ENCODE measurements around the gene NANOS1.

The NANOS1 gene

DNA sequence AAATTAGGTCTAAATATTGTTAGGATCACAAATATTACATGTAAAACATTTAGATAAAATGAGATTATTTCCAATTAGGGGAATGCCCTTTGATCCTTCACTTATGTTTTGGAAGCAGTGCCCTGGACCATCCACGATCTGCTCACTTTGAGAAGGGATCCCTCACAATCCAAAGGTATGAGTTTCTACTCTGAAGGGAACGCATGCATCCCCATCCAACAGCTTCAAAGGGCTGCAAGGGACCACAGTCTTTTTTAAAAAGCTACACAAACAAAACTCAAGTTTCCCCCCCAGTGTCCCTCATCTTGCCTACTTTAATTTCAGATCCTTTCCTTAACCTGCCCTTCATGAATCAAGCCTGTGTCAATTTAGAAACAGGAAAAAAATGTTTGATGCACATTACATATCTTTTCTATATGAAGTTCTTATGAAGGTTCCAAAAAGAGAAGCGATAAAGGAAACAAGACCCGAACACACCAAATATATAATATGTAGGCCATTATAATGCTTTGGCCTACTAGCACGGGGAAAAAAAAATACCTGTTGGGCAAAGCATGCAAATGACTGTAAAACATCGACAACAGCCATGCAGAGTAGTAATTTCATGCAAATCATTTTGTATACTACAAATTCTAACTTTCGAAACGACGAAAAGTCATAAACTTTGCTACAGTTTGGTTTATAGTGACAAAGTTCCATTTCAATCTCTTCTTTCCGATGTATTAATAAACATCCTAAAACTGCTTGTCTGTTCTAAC is 49.1 kb downstream of the NANOS1 start:
- peaks cover 5% of the 10 kb centered on the region for H3K4me1 ChIP-seq (ENCODE audit: control insufficient read depth, insufficient read depth, low read length)
- no peaks in the 10 kb centered on the region for H3K27me3 ChIP-seq (ENCODE audit: control insufficient read depth, insufficient read depth, low read length)
- H3K9ac ChIP-seq (ENCODE audit: low read length) = peak overlapping the region; percentile 99
- no peaks in the 10 kb centered on the region for H3K36me3 ChIP-seq (ENCODE audit: control insufficient read depth, insufficient read depth, low read length)
- no peaks in the 10 kb centered on the region for H3K9me3 ChIP-seq (ENCODE audit: control insufficient read depth, low read length)
- H3K4me3 ChIP-seq (ENCODE audit: low read length) = peak overlapping the region; percentile 70

GRCh38 chr10:119079599-119080520 is 50.3 kb downstream of the NANOS1 start:
- H3K4me3 ChIP-seq (ENCODE audit: low read length) = peak overlapping the region; percentile 70
- peaks cover 10% of the 10 kb centered on the region for H3K4me1 ChIP-seq (ENCODE audit: control insufficient read depth, insufficient read depth, low read length)
- H3K27me3 ChIP-seq (ENCODE audit: control insufficient read depth, insufficient read depth, low read length) = no peaks in the 10 kb centered on the region
- peak overlapping the region; percentile 99 for H3K9ac ChIP-seq (ENCODE audit: low read length)
- H3K9me3 ChIP-seq (ENCODE audit: control insufficient read depth, low read length) = no peaks in the 10 kb centered on the region
- H3K36me3 ChIP-seq (ENCODE audit: control insufficient read depth, insufficient read depth, low read length) = no peaks in the 10 kb centered on the region

GRCh38 chr10:119080521-119081259 is 51.2 kb downstream of the NANOS1 start, which contains the start of gene EIF3A:
Gene EIF3A, minus strand, starts transcription at chr10:119080817. Its CDS starts 141 bp downstream, at chr10:119080676.
- H3K9ac ChIP-seq (ENCODE audit: low read length) = peak within 1 kb of the TSS; percentile 99
- no peaks in the 10 kb centered on the region for H3K27me3 ChIP-seq (ENCODE audit: control insufficient read depth, insufficient read depth, low read length)
- peaks cover 12% of the 10 kb centered on the region for H3K4me1 ChIP-seq (ENCODE audit: control insufficient read depth, insufficient read depth, low read length)
- no peaks in the 10 kb centered on the region for H3K36me3 ChIP-seq (ENCODE audit: control insufficient read depth, insufficient read depth, low read length)
- no peaks in the 10 kb centered on the region for H3K9me3 ChIP-seq (ENCODE audit: control insufficient read depth, low read length)
- H3K4me3 ChIP-seq (ENCODE audit: low read length) = peak within 1 kb of the TSS; percentile 70

All from mucosa of stomach (tissue), 1 donor.